DMS53 treated with DMSO at 0.1 percent for 48 hours (cell line): ENCODE measurements around the gene SNX24.
A peak's percentile ranks its signal among the peaks of the same experiment; 100 is the strongest.

Experiments
- DNase-seq: peaks from one replicate; lab custom pipeline; 2025; ENCODE audit not compliant: unreplicated experiment; lab: John Stamatoyannopoulos, UW

The SNX24 gene

GRCh38 chr5:122915717-122916461, 70.5 kb downstream of the SNX24 start:
- DNase-seq = no peak

DNA sequence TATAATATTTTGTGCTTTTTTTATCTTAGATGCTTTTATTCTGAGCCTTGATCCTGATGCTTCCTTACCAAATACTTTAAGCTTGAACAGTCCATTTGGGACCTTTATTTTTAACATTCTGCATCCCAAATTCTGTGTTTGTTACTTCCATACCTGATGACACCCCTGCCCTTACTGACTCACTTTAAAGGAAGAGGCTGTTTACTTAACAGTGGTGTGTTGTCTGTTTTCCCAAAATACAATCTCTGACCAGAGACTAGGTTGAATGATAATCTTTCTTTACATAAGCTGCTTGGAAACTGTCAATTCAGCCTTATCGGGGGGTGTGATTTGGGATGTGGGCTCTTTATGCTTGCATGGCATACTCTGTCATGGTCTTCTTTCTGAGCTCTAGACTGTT, 71.1 kb downstream of the SNX24 start:
- no peak for DNase-seq

GRCh38 chr5:122919969-122920368, 74.6 kb downstream of the SNX24 start:
- DNase-seq = no peak

- no peak for DNase-seq
Observed at GRCh38 chr5:122921826-122922225, 76.4 kb downstream of the SNX24 start.

DNA sequence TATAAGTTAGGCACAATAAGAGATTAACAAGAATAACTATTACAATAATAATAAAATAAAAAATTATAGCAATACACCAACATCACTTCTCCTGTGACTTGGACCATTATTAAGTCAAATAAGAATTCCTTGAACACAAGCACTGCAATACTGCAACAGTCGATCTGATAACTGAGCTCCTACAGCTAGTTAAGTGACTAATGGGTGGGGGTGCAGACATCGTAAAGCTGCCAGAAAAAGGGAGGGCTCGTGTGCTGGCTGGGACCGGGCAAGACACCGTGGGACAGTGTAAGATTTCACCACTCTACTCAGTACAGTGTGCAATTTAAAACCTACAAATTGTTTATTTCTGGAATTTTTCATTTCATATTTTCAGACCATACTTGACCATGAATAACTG, 78.8 kb downstream of the SNX24 start:
- DNase-seq = no peak

GRCh38 chr5:122924719-122925395, 79.4 kb downstream of the SNX24 start:
- DNase-seq = no peak

DNA sequence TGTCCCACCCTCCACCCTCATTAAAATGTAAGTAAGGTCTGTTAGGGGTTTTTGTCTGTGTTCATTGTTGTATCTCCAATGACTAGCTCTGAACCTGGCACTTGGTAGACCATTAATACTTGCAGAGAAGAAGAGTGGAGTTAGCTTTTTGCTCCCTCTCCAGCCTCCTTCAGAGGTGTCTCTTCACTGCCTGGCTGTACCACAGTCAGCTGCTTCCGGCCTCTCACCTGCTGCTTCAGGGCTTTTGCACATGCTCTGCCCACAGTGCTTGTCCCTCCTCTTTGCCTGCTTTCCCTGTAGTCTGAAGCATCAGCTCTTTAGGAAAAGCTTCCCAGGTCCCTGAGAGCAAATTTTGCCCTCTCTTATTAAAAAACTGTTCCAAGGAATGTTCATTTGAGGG, 83.6 kb downstream of the SNX24 start:
- DNase-seq = no peak

- DNase-seq = no peak
Observed at GRCh38 chr5:122929980-122930379, 84.6 kb downstream of the SNX24 start.

DNA sequence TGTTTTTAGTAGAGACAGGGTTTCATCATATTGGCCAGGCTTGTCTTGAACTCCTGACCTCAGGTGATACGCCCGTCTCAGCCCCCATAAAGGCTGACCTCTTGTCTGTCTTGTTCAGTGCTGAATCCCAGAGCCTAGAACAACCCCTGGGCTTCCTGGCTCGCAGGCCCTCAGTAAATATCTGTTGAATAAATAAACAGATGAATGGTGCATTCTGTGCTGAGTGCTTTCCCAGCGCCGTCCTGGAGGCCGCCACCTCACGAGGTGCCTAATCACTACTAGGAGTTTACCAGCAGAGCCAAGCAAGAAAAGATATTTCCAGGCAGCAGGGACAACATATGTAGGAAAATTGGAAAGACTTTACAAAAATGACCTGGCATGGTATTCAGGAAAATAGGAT, 88.5 kb downstream of the SNX24 start:
- peak; percentile 9 for DNase-seq

- DNase-seq = no peak
Observed at GRCh38 chr5:122936088-122936487, 90.7 kb downstream of the SNX24 start.

DNA sequence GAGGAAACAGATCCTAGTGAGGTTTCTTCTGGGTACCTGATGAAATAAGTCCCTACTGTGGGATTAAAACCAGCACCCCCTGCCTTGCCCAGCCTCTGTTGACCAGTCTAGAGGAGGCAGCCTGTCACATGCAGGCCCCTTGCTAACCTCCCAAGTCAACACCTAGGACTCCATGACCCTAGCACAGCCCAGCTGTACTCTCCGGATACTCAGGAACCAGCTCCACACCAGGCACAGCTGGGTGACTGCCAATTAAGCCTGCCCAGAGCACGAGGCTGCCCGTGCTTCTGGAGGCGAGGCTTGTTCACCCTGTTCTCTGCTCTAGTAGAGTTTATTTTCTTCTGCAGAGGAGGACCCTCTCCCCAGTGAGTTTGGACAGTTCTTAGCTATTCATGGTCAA, 92.5 kb downstream of the SNX24 start:
- DNase-seq = no peak

GRCh38 chr5:122940890-122941289, 95.5 kb downstream of the SNX24 start:
- DNase-seq = peak; percentile 92

GRCh38 chr5:122941737-122942136, 96.3 kb downstream of the SNX24 start:
- no peak for DNase-seq

- DNase-seq = peak; percentile 77
Observed at GRCh38 chr5:122942164-122942914, 96.9 kb downstream of the SNX24 start.

GRCh38 chr5:122943050-122943698, 97.8 kb downstream of the SNX24 start:
- DNase-seq = no peak

DNA sequence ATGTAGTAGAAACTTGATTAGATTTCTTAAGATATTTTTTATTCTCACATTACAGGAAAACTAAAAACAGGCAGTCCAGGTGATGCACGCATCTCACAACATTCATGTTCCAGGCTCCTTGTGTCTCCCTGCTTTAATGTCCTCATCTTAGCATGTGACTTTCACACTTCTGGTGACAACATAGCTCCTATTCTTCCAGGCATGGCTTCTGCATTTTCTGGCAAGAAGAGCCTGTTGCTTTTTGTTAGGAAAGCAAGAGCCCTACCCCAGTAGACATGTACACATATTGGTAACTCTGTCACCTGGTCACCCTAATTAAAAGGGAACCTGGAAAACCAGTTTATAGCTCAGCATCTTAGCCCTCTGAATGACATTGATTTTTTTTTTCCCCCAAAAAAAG, 98.6 kb downstream of the SNX24 start:
- DNase-seq = no peak

GRCh38 chr5:122947372-122947771, 102.0 kb downstream of the SNX24 start:
- no peak for DNase-seq

GRCh38 chr5:122947772-122948171, 102.4 kb downstream of the SNX24 start:
- DNase-seq = no peak

DNA sequence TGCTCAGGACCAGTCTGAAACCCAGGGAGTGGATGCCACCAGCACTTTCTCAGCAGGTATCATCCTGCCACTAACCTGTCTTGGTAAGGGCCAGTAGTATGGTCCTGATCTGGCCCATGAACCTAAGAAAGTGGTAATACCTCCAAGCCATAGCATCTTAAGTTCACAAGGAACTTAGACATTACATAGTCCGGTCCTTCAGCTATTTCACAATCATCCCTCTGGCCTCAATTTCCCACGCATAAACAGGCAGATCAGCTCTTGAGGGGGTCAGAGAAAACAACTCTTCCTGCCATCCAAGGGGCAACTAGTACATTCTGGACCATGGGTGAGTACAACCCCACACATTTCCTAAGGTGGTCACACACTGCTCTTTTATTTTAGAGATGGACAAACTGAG, 102.9 kb downstream of the SNX24 start:
- no peak for DNase-seq

DNA sequence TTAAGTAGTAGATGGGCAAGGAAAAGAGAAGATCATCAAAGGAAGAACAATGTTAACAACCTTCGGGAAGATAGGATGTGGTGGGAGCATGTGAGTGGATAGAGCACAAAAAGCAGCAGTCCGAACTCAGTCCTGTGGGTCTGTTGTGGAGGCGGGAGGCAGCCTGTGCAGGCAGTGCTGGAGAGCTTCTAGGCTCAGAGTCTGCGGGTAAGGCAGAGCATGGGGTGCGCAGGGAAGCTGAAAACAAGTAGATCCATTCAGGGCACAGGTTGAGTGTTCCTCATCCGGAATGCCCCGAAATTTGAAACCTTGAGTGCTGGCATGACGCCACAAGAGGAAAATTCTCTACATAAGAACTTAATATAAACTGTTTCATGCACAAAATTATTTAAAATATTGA, 106.2 kb downstream of the SNX24 start:
- no peak for DNase-seq

GRCh38 chr5:122954719-122955118, 109.3 kb downstream of the SNX24 start:
- no peak for DNase-seq

- no peak for DNase-seq
Observed at GRCh38 chr5:122957457-122957856, 112.0 kb downstream of the SNX24 start.
